Stimulated activated CD8-positive, alpha-beta memory T cell treated with anti-CD3 and anti-CD28 coated beads, Interleukin-15, amount 100 ng/mL, for 24 hours (primary cell): Measurements from ENCODE around the gene STXBP5.

ENCODE experiments used
- DNase-seq: peaks from one replicate; pipeline ENCODE4 v3.0.0-alpha.2; 2020; ENCODE audit warnings: low read depth

The STXBP5 gene

GRCh38 chr6:147211349-147211748 is 7.1 kb downstream of the STXBP5 start:
- no peak for DNase-seq

- DNase-seq: no peak
Measured at GRCh38 chr6:147211831-147212230, 7.6 kb downstream of the STXBP5 start.

- DNase-seq: no peak
Measured at GRCh38 chr6:147212622-147213021, 8.4 kb downstream of the STXBP5 start.

- no peak for DNase-seq
Measured at GRCh38 chr6:147213772-147214171, 9.6 kb downstream of the STXBP5 start.

GRCh38 chr6:147214248-147215227 is 10.3 kb downstream of the STXBP5 start:
- DNase-seq: no peak

GRCh38 chr6:147216915-147217314 is 12.7 kb downstream of the STXBP5 start:
- no peak for DNase-seq

- DNase-seq: no peak
Measured at GRCh38 chr6:147217840-147218404, 13.7 kb downstream of the STXBP5 start.

- DNase-seq: no peak
Measured at GRCh38 chr6:147218797-147219196, 14.6 kb downstream of the STXBP5 start.

- DNase-seq: no peak
Measured at GRCh38 chr6:147219463-147219862, 15.2 kb downstream of the STXBP5 start.

- no peak for DNase-seq
Measured at GRCh38 chr6:147220345-147220744, 16.1 kb downstream of the STXBP5 start.

GRCh38 chr6:147221739-147222138 is 17.5 kb downstream of the STXBP5 start:
- DNase-seq: no peak

GRCh38 chr6:147222160-147222838 is 18.1 kb downstream of the STXBP5 start:
- no peak for DNase-seq

GRCh38 chr6:147223736-147224135 is 19.5 kb downstream of the STXBP5 start:
- DNase-seq: no peak

GRCh38 chr6:147226163-147226724 is 22.0 kb downstream of the STXBP5 start:
- DNase-seq: no peak

- DNase-seq: no peak
Measured at GRCh38 chr6:147226877-147227276, 22.7 kb downstream of the STXBP5 start.

- no peak for DNase-seq
Measured at GRCh38 chr6:147227770-147228320, 23.6 kb downstream of the STXBP5 start.

GRCh38 chr6:147231589-147231988 is 27.4 kb downstream of the STXBP5 start:
- DNase-seq: no peak

GRCh38 chr6:147234685-147235084 is 30.5 kb downstream of the STXBP5 start:
- no peak for DNase-seq

- no peak for DNase-seq
Measured at GRCh38 chr6:147238164-147238563, 33.9 kb downstream of the STXBP5 start.

GRCh38 chr6:147238906-147239305 is 34.7 kb downstream of the STXBP5 start:
- DNase-seq: no peak

GRCh38 chr6:147244832-147245231 is 40.6 kb downstream of the STXBP5 start:
- no peak for DNase-seq

GRCh38 chr6:147245693-147246092 is 41.5 kb downstream of the STXBP5 start:
- DNase-seq: no peak
